SU-DHL-6 (cell line): ENCODE measurements around the gene CPE.

Experiments
- CTCF ChIP-seq: fragments of 200-600 bp; sonication (generic); IDR thresholded peaks from one replicate; pipeline ENCODE4 v1.5.1; 2017; ENCODE audit warnings: antibody characterized with exemption, mild to moderate bottlenecking, low read length, moderate library complexity; ENCODE audit not compliant: insufficient read depth, poor library complexity, severe bottlenecking
- EZH2phosphoT487 ChIP-seq: fragments of 200-600 bp; sonication (generic), shearing (Covaris generic); conservative IDR thresholded peaks from 2 replicates; pipeline ENCODE4 v1.6.1; 2018; ENCODE audit warnings: mild to moderate bottlenecking, antibody characterized with exemption, low read length, moderate library complexity, mixed read lengths

- TF ChIP-seq CTCF (no peak), EZH2phosphoT487 (no peak)
Measured at GRCh38 chr4:165384186-165384585, 5.4 kb downstream of the CPE start.
